NCI-H1417 (cell line): ENCODE measurements around the gene TMPRSS9.
A peak's percentile ranks its signal among the peaks of the same experiment; 100 is the strongest.
"Not testable (repeated sequence)": the region's sequence is repeated elsewhere in the genome, so short reads cannot be mapped to it uniquely, and the experiment has no call there.

Experiments
- DNase-seq, 3 experiments: peaks; one replicate each; lab custom pipeline; 2025; lab: John Stamatoyannopoulos, UW

TMPRSS9 gene

GRCh38 chr19:2462635-2463421 lies 102.8 kb downstream of the TMPRSS9 start:
- peak; percentile 77 to 98 (median 82) for DNase-seq

GRCh38 chr19:2463694-2464093 lies 103.6 kb downstream of the TMPRSS9 start:
- DNase-seq = not testable (repeated sequence)

- DNase-seq = no peak
These were observed 104.3 kb downstream of the TMPRSS9 start for GRCh38 chr19:2464389-2464788.

GRCh38 chr19:2468596-2468995 lies 108.5 kb downstream of the TMPRSS9 start:
- DNase-seq = no peak

GRCh38 chr19:2469102-2469914 lies 109.2 kb downstream of the TMPRSS9 start:
- peak in 1 of 3 experiments; percentile 10 for DNase-seq

- not testable (repeated sequence) for DNase-seq
These were observed 109.8 kb downstream of the TMPRSS9 start for GRCh38 chr19:2469915-2470200.

GRCh38 chr19:2474232-2475017 lies 114.4 kb downstream of the TMPRSS9 start:
- DNase-seq = peak; percentile 70 to 82 (median 80)

- DNase-seq = peak; percentile 37 to 62 (median 60)
These were observed 115.1 kb downstream of the TMPRSS9 start for GRCh38 chr19:2475018-2475701.
